ENCODE measurements around the gene PKN2.

Gene PKN2

GRCh38 chr1:88768816-88769215 is 84.7 kb downstream of the PKN2 start:
- Histone ChIP-seq H3K18ac (ENCODE audit: low read length) (no peak overlapping the region), H2BK15ac (ENCODE audit: low read length) (no peak overlapping the region), H2AK5ac (ENCODE audit: low read depth, low read length) (no peak overlapping the region), H2AFZ (ENCODE audit: low read length) (no peak overlapping the region), H4K8ac (ENCODE audit: low read depth, low read length) (no peak overlapping the region), H3K14ac (ENCODE audit: low read length) (no peak overlapping the region), H3K23ac (ENCODE audit: low read depth, low read length, poor library complexity) (no peak overlapping the region), H3K27me3 (ENCODE audit: control insufficient read depth in 3 of 3, insufficient read depth in 3 of 3, low read depth in 1 of 3, low read length in 3 of 3) (no peaks in the 10 kb centered on the region), H3K36me3 (replicated peaks in 1 of 2; ENCODE audit: control insufficient read depth in 2 of 2, insufficient read depth in 2 of 2, low read length in 2 of 2) (peaks cover 4 to 64% of the 10 kb centered on the region in 2 donors), H4K91ac (ENCODE audit: low read depth, low read length, poor library complexity) (no peak overlapping the region), H2BK5ac (ENCODE audit: low read length) (no peak overlapping the region), H2BK12ac (ENCODE audit: low read length) (no peak overlapping the region), H3K4me2 (ENCODE audit: insufficient read depth, low read length, poor library complexity, severe bottlenecking) (no peak overlapping the region), H3K4me3 (ENCODE audit: low read length in 2 of 2) (no peak overlapping the region), H3K27ac (replicated peaks; ENCODE audit: low read length) (no peak overlapping the region), H3K4me1 (ENCODE audit: control insufficient read depth in 2 of 2, insufficient read depth in 1 of 2, low read depth in 1 of 2, low read length in 2 of 2) (no peaks in the 10 kb centered on the region), H2BK120ac (ENCODE audit: low read depth, low read length) (no peak overlapping the region), H3K4ac (ENCODE audit: low read length) (no peak overlapping the region), H3K79me1 (ENCODE audit: low read depth, low read length) (no peaks in the 10 kb centered on the region), H3K9ac (ENCODE audit: low read depth, low read length, poor library complexity) (no peak overlapping the region), H3K9me3 (replicated peaks in 1 of 2; ENCODE audit: control insufficient read depth in 2 of 2, insufficient read depth in 1 of 2, low read depth in 1 of 2, low read length in 2 of 2) (peaks cover 0 to 5% of the 10 kb centered on the region in 2 donors)
- no peak for DNase-seq (ENCODE audit: low spot score)
- no CpG with 5 or more reads among the region's 5 CpGs for WGBS, 2 donors (ENCODE audit: extremely low coverage in 2 of 2, insufficient read length in 2 of 2, insufficient replicate concordance in 1 of 2)

DNA sequence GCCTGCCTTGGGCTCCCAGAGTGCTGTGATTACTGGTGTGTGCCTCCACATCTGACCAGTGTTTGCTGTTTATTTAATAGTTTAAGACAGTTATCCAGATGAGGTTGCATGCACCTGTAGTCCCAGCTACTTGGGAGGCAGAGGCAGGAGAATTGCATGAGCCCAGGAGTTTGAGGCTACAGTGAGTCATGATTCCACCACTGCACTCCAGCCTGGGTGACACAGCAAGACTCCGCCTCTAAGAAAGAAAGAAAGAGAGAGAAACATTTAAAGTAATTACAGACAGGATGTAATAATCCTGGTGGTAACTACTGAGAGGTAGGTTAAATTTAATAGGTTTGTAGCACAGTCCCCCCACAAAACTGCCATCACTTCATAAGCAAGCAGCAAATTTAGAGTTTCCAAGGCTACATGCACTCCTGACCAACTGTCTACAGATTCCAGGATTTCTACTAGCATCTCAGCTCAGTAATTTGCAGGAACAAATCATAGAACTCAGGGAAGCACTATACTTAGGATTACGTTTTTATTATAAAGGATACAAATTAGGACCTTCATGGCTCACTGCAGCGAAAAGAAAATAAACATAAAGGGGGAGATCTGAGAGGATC is 89.6 kb downstream of the PKN2 start:
- Histone ChIP-seq H2BK5ac (ENCODE audit: low read length) (no peak overlapping the region), H3K4me1 (ENCODE audit: control insufficient read depth in 2 of 2, insufficient read depth in 1 of 2, low read depth in 1 of 2, low read length in 2 of 2) (no peaks in the 10 kb centered on the region), H2BK15ac (ENCODE audit: low read length) (no peak overlapping the region), H3K9ac (ENCODE audit: low read depth, low read length, poor library complexity) (no peak overlapping the region), H3K18ac (ENCODE audit: low read length) (no peak overlapping the region), H3K36me3 (replicated peaks in 1 of 2; ENCODE audit: control insufficient read depth in 2 of 2, insufficient read depth in 2 of 2, low read length in 2 of 2) (peaks cover 9 to 93% of the 10 kb centered on the region in 2 donors), H3K4ac (ENCODE audit: low read length) (no peak overlapping the region), H3K4me2 (ENCODE audit: insufficient read depth, low read length, poor library complexity, severe bottlenecking) (no peak overlapping the region), H3K27me3 (ENCODE audit: control insufficient read depth in 3 of 3, insufficient read depth in 3 of 3, low read depth in 1 of 3, low read length in 3 of 3) (no peaks in the 10 kb centered on the region), H3K79me1 (ENCODE audit: low read depth, low read length) (no peaks in the 10 kb centered on the region), H3K14ac (ENCODE audit: low read length) (no peak overlapping the region), H4K8ac (ENCODE audit: low read depth, low read length) (no peak overlapping the region), H3K9me3 (replicated peaks in 1 of 2; ENCODE audit: control insufficient read depth in 2 of 2, insufficient read depth in 1 of 2, low read depth in 1 of 2, low read length in 2 of 2) (peaks cover 0 to 25% of the 10 kb centered on the region in 2 donors), H3K4me3 (ENCODE audit: low read length in 2 of 2) (no peak overlapping the region), H3K23ac (ENCODE audit: low read depth, low read length, poor library complexity) (no peak overlapping the region), H2AFZ (ENCODE audit: low read length) (no peak overlapping the region), H3K27ac (replicated peaks; ENCODE audit: low read length) (no peak overlapping the region), H2AK5ac (ENCODE audit: low read depth, low read length) (no peak overlapping the region), H2BK120ac (ENCODE audit: low read depth, low read length) (no peak overlapping the region), H2BK12ac (ENCODE audit: low read length) (no peak overlapping the region), H4K91ac (ENCODE audit: low read depth, low read length, poor library complexity) (no peak overlapping the region)
- no peak for DNase-seq (ENCODE audit: low spot score)
- no CpG with 5 or more reads among the region's 3 CpGs for WGBS, 2 donors (ENCODE audit: extremely low coverage in 2 of 2, insufficient read length in 2 of 2, insufficient replicate concordance in 1 of 2)

DNA sequence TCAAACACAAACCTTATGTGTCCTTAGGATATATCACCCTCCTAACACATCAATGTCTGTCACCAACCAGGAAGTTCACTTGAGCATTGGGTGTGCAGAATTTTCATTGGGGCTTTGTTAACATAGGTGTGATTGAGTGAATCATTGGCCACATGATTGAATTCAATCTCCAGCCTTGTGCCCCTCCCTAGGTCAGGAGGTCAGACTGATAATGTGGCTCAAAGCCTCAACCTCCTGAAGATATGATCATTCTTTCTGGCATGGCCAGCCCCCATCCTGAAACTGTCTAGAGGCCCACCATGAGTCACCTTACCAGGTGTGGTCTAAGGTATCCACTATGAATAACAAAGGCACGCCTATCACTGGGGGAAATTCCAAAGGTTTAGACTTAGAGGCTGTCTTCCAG is 90.1 kb downstream of the PKN2 start:
- H3K4me1 ChIP-seq (ENCODE audit: control insufficient read depth in 2 of 2, insufficient read depth in 1 of 2, low read depth in 1 of 2, low read length in 2 of 2): no peaks in the 10 kb centered on the region
- no peak overlapping the region for H2AK5ac ChIP-seq (ENCODE audit: low read depth, low read length)
- peaks cover 0 to 25% of the 10 kb centered on the region in 2 donors for H3K9me3 ChIP-seq (replicated peaks in 1 of 2; ENCODE audit: control insufficient read depth in 2 of 2, insufficient read depth in 1 of 2, low read depth in 1 of 2, low read length in 2 of 2)
- H3K23ac ChIP-seq (ENCODE audit: low read depth, low read length, poor library complexity): no peak overlapping the region
- no peak overlapping the region for H2BK15ac ChIP-seq (ENCODE audit: low read length)
- H3K18ac ChIP-seq (ENCODE audit: low read length): no peak overlapping the region
- H2BK5ac ChIP-seq (ENCODE audit: low read length): no peak overlapping the region
- peaks cover 9 to 93% of the 10 kb centered on the region in 2 donors for H3K36me3 ChIP-seq (replicated peaks in 1 of 2; ENCODE audit: control insufficient read depth in 2 of 2, insufficient read depth in 2 of 2, low read length in 2 of 2)
- no peak overlapping the region for H4K8ac ChIP-seq (ENCODE audit: low read depth, low read length)
- H3K9ac ChIP-seq (ENCODE audit: low read depth, low read length, poor library complexity): no peak overlapping the region
- H3K79me1 ChIP-seq (ENCODE audit: low read depth, low read length): no peaks in the 10 kb centered on the region
- H2AFZ ChIP-seq (ENCODE audit: low read length): no peak overlapping the region
- no CpG with 5 or more reads among the region's 1 CpG for WGBS, 2 donors (ENCODE audit: extremely low coverage in 2 of 2, insufficient read length in 2 of 2, insufficient replicate concordance in 1 of 2)
- H3K27me3 ChIP-seq (ENCODE audit: control insufficient read depth in 3 of 3, insufficient read depth in 3 of 3, low read depth in 1 of 3, low read length in 3 of 3): no peaks in the 10 kb centered on the region
- H3K27ac ChIP-seq (replicated peaks; ENCODE audit: low read length): no peak overlapping the region
- H4K91ac ChIP-seq (ENCODE audit: low read depth, low read length, poor library complexity): no peak overlapping the region
- no peak overlapping the region for H3K4ac ChIP-seq (ENCODE audit: low read length)
- no peak overlapping the region for H2BK12ac ChIP-seq (ENCODE audit: low read length)
- H3K4me3 ChIP-seq (ENCODE audit: low read length in 2 of 2): no peak overlapping the region
- H2BK120ac ChIP-seq (ENCODE audit: low read depth, low read length): no peak overlapping the region
- no peak for DNase-seq (ENCODE audit: low spot score)
- no peak overlapping the region for H3K4me2 ChIP-seq (ENCODE audit: insufficient read depth, low read length, poor library complexity, severe bottlenecking)
- H3K14ac ChIP-seq (ENCODE audit: low read length): no peak overlapping the region

- no peak for DNase-seq (ENCODE audit: low spot score)
Observed at GRCh38 chr1:88777604-88778149, 93.6 kb downstream of the PKN2 start.

More at GRCh38 chr1:88777604-88778149, 93.6 kb downstream of the PKN2 start:
- no peak overlapping the region for H2AK5ac ChIP-seq (ENCODE audit: low read depth, low read length)
- no peak overlapping the region for H4K8ac ChIP-seq (ENCODE audit: low read depth, low read length)
- H3K14ac ChIP-seq (ENCODE audit: low read length): no peak overlapping the region
- H3K4ac ChIP-seq (ENCODE audit: low read length): no peak overlapping the region
- no peak overlapping the region for H3K18ac ChIP-seq (ENCODE audit: low read length)
- H2BK5ac ChIP-seq (ENCODE audit: low read length): no peak overlapping the region
- no peak overlapping the region for H3K9ac ChIP-seq (ENCODE audit: low read depth, low read length, poor library complexity)
- no peaks in the 10 kb centered on the region for H3K79me1 ChIP-seq (ENCODE audit: low read depth, low read length)
- H3K36me3 ChIP-seq (replicated peaks in 1 of 2; ENCODE audit: control insufficient read depth in 2 of 2, insufficient read depth in 2 of 2, low read length in 2 of 2): peaks cover 9 to 94% of the 10 kb centered on the region in 2 donors
- no peak overlapping the region for H2AFZ ChIP-seq (ENCODE audit: low read length)
- H3K4me2 ChIP-seq (ENCODE audit: insufficient read depth, low read length, poor library complexity, severe bottlenecking): no peak overlapping the region
- no peaks in the 10 kb centered on the region for H3K4me1 ChIP-seq (ENCODE audit: control insufficient read depth in 2 of 2, insufficient read depth in 1 of 2, low read depth in 1 of 2, low read length in 2 of 2)
- H3K9me3 ChIP-seq (replicated peaks in 1 of 2; ENCODE audit: control insufficient read depth in 2 of 2, insufficient read depth in 1 of 2, low read depth in 1 of 2, low read length in 2 of 2): peaks cover 0 to 20% of the 10 kb centered on the region in 2 donors
- H3K27ac ChIP-seq (replicated peaks; ENCODE audit: low read length): no peak overlapping the region
- H2BK12ac ChIP-seq (ENCODE audit: low read length): no peak overlapping the region
- no peak overlapping the region for H2BK120ac ChIP-seq (ENCODE audit: low read depth, low read length)
- no peak overlapping the region for H3K4me3 ChIP-seq (ENCODE audit: low read length in 2 of 2)
- no peak overlapping the region for H4K91ac ChIP-seq (ENCODE audit: low read depth, low read length, poor library complexity)
- no peaks in the 10 kb centered on the region for H3K27me3 ChIP-seq (ENCODE audit: control insufficient read depth in 3 of 3, insufficient read depth in 3 of 3, low read depth in 1 of 3, low read length in 3 of 3)
- no peak overlapping the region for H2BK15ac ChIP-seq (ENCODE audit: low read length)
- no peak overlapping the region for H3K23ac ChIP-seq (ENCODE audit: low read depth, low read length, poor library complexity)
- WGBS, 2 donors (ENCODE audit: extremely low coverage in 2 of 2, insufficient read length in 2 of 2, insufficient replicate concordance in 1 of 2): no CpG with 5 or more reads among the region's 3 CpGs

All from neuronal stem cell (in vitro differentiated cells).